GM19463 (cell line): ENCODE data around the gene RNF31.
A peak's percentile ranks its signal among the peaks of the same experiment; 100 is the strongest.

Experiments
- ATAC-seq: cut with Tn5 transposase; IDR thresholded peaks from one replicate; pipeline ENCODE4 v1.9.1; 2021; ENCODE audit warnings: mild to moderate bottlenecking, moderate library complexity; ENCODE audit not compliant: unreplicated experiment

The RNF31 gene

GRCh38 chr14:24116128-24116814 is 31.0 kb upstream of the RNF31 start:
- no peak for ATAC-seq

- ATAC-seq = no peak
Observed at GRCh38 chr14:24117179-24117578, 30.1 kb upstream of the RNF31 start.

- ATAC-seq = no peak
Observed at GRCh38 chr14:24119691-24120090, 27.6 kb upstream of the RNF31 start.

GRCh38 chr14:24121210-24121609 is 26.1 kb upstream of the RNF31 start:
- ATAC-seq = no peak

- no peak for ATAC-seq
Observed at GRCh38 chr14:24122416-24122815, 24.9 kb upstream of the RNF31 start.

GRCh38 chr14:24122898-24123297 is 24.4 kb upstream of the RNF31 start:
- ATAC-seq = no peak

- peak; percentile 72 for ATAC-seq
Observed at GRCh38 chr14:24123424-24124417, 23.6 kb upstream of the RNF31 start.

GRCh38 chr14:24126939-24127338 is 20.4 kb upstream of the RNF31 start:
- ATAC-seq = no peak

GRCh38 chr14:24127673-24128072 is 19.6 kb upstream of the RNF31 start:
- no peak for ATAC-seq

GRCh38 chr14:24129410-24129998 is 17.8 kb upstream of the RNF31 start:
- ATAC-seq = no peak

- ATAC-seq = no peak
Observed at GRCh38 chr14:24130380-24130716, 16.9 kb upstream of the RNF31 start, which contains the start of gene FITM1. TSS of gene FITM1 (plus strand) at chr14:24130659. CDS start at chr14:24131564, 905 bp downstream.

GRCh38 chr14:24130717-24131548 is 16.4 kb upstream of the RNF31 start:
- ATAC-seq = no peak

- ATAC-seq = no peak
Observed at GRCh38 chr14:24131549-24131966, 15.7 kb upstream of the RNF31 start.

GRCh38 chr14:24132061-24132685 is 15.1 kb upstream of the RNF31 start:
- no peak for ATAC-seq

GRCh38 chr14:24132976-24133375 is 14.3 kb upstream of the RNF31 start:
- ATAC-seq = no peak

GRCh38 chr14:24133735-24134134 is 13.6 kb upstream of the RNF31 start:
- no peak for ATAC-seq

GRCh38 chr14:24135584-24135833 is 11.8 kb upstream of the RNF31 start:
- ATAC-seq = no peak

GRCh38 chr14:24135834-24136683 is 11.2 kb upstream of the RNF31 start, which contains the start of gene PSME1:
TSS of gene PSME1 (plus strand) at chr14:24136194. CDS start at chr14:24136263, 69 bp downstream.
- peak; percentile 88 for ATAC-seq

- no peak for ATAC-seq
Observed at GRCh38 chr14:24136684-24137528, 10.4 kb upstream of the RNF31 start.
